GM15510 (cell line): ENCODE measurements around the gene TNPO3.

Source experiments
- POLR2A ChIP-seq: IDR thresholded peaks from 3 replicates; pipeline ENCODE4 v1.6.1; 2011; ENCODE audit warnings: borderline replicate concordance; ENCODE audit not compliant: insufficient read length; ENCODE audit errors: extremely low read depth

TNPO3 gene

DNA sequence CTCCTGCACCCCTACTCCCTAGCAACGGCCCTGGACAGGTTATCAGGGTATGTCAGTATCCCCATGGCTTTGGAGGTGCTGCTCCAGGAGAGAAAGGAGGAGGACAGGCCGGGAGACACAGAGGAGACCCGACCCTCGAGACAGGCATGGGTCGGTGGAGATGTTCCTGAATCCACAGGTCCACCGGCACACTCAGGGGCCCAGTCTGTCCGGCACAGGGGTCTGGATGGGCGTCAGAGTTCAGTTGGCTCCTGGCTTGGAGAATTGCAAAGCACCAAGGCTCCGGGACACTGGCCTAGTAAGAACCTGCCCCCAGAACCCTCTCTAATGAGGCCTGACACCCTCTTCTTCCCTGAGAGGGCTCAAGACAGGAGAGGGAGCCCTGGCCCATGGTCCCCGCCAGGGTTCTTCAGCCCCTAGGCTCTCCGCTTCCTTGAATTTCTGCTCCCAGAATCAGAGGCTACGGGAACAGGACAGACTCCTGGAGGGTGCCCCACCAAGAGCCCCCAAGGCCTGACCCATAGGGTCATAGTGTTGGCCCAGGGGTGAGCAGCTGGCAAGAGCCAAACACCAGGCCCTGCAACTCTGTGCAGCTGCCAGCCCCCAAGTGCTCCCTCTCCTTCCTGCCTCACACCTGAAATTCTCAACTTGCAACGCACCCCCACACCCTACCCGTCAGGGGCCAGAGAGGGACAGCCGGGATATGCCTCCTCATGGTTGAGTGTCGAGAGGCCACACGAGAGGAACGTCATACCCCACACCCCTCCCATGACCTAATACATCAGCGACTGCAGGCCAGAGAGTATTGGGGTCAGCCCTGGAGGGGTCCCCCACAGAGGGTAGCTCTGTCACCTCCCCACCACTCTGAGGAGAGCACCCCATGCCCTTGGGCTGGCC lies 122.7 kb downstream of the TNPO3 start:
- no peak for TF ChIP-seq POLR2A

DNA sequence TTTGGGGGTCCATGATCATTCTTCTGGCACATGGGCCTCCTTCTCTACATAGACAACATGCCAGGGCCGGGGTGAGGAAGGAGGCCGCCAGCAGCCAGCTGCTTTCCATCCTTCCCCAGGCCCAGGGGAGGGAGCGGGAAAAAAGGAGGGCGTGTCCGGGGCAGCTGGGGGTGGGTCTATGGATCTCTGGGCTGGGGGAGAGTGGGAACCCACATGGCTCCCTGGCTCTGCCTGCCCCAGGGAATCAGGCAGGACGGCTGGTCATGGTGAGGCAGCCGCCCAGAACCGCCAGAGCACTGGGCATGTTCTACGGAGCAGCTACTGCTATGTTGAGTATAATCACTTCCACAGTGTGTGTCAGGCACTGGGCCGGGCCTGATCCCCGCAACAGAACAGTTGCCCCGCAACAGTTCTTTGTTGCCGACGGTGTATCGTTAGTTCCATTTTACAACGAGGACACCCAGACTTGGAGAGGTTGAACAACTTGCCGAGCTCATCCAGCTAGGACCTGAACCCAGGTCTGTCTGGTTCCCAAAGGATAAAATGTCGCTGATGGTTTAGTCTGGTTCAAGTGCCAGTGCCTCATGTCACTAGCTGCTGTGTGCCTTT lies 123.6 kb downstream of the TNPO3 start:
- no peak for TF ChIP-seq POLR2A

DNA sequence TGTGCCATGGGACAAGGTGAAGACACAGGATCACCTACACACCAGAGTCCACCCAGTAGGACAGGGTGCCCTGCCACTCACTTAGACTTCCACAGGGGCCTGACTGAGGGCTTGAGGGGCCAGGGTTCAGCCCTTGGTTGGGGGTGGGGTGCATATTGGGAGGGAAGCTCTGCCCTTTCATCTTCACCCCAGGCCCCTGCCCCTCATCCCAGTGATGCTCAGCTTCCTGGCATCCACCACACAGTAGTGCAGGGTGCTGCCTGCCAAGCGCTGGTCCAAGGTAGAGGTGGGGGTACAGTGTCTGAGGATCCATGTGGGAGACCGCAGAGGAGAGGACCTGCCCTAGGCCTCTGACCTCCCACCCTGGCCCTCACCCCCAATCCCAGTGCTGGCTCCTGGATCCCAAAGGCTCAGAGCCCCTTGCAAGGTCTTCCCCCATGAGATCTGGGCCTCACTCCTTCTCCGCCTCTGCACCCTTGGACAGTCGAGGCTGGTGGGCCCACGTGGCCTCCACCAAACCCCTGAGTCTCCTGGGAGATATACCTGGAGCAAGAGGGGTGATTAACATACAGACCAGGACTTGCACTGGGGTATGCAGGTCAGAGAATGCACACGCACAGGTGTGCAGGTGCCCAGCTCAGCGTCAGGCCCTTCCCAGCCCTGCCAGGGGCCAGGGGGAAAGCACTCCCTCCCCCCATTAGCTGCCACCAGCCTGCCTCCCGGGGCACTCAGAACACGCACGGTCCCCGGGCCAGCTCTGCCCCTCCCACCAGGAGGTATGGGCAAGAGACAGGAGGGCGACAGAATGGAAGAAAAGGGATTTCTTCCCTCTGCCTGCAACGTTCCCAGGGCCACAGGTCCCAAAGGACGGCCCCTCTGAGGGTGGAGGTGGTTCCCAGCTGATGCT lies 125.8 kb downstream of the TNPO3 start:
- TF ChIP-seq POLR2A: no peak

DNA sequence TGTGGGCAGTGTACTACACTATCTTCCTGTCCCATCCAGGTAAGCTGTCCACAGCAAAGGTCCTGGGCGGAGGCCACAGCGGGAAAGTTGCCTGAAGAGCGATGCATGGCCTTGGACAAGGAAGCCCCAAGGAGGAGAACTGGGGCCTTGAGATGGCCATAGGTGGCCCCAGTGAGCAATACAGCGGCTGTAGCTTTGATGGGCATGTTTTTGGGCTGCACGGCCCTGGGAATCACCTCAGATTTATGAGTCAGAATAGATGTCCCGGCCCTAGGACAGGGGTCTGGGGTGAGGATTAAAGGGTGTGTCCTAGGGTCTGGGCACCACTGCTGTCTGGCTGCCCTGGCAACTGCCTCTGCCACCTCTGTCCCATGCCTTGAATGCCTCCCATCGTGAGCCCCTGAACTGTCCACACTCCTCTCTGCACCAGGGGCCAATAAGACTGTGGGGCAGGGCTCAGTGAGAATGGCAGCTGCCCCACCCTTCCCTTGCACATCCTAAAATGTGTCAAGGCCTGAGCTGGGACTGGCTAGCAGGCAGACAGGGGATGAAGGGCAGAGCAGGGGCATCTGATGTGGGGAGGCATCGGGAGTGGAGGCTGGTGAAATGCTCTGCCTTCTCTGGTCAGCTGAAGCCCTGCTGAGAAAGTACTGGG lies 126.6 kb downstream of the TNPO3 start:
- no peak for TF ChIP-seq POLR2A

DNA sequence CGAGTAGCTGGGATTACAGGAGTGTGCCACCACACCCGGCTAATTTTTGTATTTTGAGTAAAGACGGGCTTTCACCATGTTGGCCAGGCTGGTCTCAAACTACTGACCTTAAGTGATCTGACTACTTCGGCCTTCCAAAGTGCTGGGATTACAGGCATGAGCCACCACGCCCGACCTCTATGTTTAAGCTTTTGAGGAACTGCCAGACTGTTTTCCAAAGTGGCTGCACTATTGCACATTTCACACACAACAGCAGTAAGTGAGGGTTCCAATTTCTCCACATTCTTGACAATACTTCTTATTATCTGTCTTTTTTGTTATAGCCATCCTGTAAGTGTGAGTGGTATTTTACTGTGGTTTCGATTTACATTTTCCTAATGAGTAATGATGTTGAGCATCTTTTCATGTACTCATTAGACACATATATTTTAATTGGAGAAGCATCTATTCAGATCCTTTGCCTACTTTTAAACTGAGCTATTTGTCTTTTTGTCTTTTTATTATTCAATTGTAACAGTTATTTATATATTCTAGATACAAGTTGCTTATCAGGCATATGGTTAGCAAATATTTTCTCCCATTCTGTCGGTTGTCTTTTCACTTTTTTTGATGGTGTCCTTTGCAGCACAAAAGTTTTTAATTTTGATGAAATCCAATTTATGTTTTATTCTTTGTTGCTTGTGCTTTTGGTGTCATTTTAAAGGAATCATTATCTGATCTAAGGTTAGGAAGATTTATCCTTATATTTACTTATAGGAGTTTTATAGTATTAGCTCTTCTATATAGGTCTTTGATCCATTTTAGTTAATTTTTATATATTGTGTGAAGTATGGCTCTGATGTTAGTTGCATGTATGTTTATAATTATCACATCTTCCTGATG lies 130.0 kb downstream of the TNPO3 start:
- no peak for TF ChIP-seq POLR2A

DNA sequence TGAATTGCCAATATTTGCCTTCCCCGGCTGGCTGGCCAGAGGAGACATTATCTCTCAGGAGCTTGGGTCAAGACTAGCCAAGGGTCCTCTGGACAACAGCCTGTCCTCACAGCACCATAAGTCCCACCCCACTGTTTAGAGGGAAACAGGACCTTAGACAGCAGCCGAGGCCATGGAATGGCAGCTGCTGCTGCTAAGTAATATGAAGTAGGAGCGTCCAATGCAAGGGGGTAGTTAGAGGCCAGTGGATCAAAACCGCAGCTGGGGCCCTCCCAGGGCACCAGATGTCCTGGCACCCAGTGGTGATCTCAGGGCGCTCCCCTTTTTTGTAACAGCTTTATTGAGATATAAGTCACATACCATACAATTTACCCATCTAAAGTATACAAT lies 131.5 kb downstream of the TNPO3 start:
- TF ChIP-seq POLR2A: no peak

DNA sequence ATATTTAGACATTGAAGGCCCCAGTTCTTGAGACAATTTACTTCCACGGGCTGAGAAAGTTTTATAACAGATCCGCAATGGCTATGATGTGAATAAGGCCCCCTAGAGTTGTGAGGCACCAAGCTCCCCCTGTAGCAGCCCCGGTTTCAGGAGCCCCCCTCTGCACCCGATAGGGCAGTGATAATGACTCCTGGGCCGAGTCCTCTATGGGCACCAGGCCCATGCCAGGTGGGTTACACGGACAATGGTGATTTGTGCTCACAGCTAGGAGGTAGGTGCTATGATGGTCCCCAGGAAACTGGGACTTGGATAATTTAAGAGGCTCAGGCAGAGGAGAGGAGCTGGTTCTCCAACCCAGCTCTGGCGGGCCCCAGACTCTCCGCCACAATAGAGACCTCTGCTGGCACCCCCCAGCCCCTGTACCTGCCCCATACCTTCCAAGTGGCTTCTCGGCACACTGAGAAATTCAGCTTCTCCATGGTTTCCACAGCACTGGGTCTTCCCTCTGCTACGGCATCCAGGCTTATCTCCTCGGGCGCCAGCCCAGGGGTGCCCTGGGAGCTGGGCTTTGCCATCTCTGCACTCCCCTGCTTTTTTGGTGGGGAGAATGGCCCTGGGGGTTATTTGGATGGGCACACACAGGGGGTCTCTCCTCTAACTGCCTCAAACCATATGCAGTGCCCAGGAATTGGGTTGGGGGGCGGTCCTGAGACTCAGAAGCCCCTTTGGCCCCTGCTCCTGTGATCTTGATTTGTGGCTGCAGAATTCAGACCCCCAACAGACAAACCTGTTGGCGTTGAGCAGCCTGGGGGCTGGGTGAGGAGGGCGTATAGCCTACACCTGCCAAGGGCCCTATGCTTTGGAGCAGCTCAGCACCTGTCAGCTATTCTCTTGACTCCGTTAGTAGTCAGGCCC lies 132.2 kb downstream of the TNPO3 start:
- TF ChIP-seq POLR2A: no peak

DNA sequence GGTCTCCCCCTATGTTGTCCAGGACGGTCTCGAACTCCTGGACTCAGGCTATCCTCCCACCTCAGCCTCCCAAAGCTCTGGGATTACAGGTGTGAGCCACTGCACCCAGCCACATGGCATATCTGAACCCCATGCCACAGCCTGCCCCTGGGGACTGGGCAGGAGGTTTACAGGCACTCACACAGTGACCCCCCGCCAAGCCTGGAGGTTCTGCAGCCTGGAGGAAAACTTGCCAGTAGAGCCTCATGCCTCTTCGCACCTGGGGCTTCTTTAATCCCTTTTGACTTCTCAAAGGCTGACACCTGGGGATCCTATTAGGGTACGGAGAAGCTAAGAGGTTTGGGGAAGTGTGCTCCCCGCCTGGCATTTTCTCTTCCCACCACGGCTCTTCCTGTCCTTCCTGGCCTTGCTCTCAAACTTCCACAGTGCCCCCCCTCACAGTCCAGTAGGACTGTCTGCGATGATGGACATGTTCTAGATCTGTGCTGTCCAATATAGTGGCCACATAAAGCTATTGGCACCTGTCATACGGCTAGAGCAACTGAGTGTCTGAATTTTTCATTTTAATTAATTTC lies 133.0 kb downstream of the TNPO3 start:
- no peak for TF ChIP-seq POLR2A

DNA sequence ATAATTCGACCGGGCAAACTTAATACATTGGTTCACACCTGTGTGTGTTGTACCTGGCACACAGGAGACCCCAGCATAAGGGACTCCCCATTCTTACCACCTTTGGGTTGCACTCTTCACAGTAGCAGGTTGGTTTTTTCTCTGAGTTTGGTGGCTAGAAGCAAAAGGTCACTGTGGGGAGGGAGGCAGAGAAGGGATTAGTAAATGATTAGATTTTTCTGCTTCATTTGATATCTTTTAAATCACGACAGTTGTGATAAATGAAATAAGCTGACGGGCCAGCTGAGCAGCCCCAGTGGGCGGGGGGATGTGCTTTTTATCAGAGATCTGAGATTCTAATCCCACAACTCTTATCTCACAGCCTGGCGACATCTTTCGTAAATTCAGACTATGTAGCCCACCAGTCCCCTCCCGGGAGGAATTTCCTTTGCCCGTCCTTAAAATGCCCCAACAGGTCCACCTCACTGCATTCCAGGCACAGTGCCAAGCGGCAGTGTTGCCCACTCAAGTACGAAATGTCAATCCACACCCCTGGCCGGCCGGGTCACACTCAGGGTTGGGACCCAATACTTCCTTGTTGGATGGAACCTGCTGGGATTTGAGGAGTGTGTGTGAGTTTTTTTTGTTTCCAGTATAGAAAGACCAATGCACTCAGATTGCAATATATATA lies 133.9 kb downstream of the TNPO3 start:
- no peak for TF ChIP-seq POLR2A

DNA sequence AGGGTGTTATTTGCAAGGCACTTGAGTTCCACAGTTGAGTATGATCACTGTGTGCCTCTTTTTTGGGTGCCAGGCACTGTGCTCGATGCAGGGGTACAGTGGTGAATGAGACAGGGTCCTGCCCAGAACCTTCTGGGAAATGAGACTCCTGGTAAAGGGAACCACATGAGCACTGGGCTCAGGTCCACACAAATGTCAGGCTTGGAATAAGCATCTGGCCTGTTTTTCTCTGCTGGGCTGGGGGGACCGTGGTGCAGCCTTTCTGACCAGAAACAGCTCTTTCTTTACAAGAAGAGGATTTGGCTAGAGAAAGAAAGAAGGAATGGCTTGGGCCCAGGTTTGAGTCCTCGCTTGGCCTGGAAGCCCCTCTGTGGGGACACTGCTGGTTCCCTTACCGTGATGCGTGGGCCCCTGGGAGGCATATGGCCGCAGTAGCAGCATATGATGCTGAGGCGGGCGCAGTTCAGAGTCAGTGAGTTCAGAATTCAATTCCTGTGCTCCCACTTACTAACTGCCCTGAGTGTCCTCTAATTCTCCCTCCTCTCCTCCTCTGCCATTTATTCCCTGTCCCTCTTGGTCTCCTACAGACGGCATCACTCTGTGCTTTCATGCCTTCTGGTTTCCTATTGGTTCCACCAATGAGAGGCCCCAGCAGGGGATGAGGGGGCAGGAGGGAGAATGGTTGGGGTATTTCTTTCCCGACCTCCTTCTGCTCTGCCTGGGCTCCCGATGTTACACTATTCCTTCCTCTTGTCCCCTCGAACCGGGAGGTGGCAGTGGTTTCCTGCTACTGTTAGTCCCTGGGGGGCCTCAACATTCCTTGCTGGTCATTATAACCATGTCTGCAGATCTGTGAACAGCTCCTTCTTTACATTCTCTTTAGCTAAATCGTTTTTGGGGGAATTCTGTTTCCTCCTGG lies 134.8 kb downstream of the TNPO3 start:
- TF ChIP-seq POLR2A: no peak

DNA sequence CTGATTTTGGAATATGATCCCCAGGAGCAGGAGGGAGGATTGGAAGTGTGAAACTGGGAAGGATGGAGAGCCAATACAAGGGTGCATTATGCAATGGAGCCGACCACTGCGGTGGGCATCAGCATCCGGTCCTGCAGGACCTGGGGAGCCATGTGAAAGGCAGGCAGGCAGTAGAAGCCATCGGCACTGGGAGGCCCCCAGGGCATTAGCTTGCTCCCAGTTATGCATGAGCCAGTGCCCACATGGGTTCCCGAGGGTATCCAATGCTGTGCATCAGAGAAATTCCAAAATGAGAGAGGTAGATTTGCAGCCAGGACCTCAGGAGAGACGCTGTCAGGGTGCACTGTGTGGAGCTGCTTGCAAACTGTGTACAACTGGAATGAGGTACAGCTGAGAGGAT lies 135.7 kb downstream of the TNPO3 start:
- TF ChIP-seq POLR2A: no peak
